AG09309 (cell line): ENCODE results near the gene GTF2H4.

ENCODE experiments used
- DNase-seq: peaks from one replicate; pipeline ENCODE4 v3.0.0-alpha.2; 2010; ENCODE audit warnings: low read depth
- H3K4me3 ChIP-seq: 2 replicates; pipeline ENCODE4 v1.5.1; 2011; ENCODE audit warnings: mild to moderate bottlenecking, low read depth, low read length, moderate library complexity; ENCODE audit not compliant: control insufficient read depth
- TF ChIP-seq, protein P1 (sequence below): IDR thresholded peaks from 2 replicates; pipeline ENCODE4 v1.5.1; 2011; ENCODE audit warnings: mild to moderate bottlenecking, low read depth, low read length, inconsistent platforms; ENCODE audit not compliant: insufficient read depth, control insufficient read depth; ENCODE audit errors: missing control alignments

Gene GTF2H4

DNA sequence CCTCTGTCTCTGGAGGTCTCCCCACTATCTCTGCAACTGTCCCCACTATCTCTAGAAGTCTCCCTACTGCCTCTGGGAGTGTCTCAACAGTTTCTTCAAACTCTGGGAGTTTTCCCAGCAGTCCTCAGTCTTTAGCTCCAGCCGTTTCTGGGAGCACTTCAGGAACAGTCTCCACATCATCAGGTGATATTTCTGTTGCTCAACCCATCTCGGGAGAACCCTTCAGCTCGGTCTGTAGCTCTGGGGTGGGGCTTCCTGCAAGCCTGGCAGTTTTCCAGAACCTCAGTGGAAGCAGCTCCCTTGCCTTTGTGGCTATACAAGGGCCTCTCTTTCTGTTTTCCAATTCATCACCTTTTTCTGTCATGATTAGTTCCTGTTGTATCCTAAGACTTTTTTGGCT lies 27.0 kb downstream of the GTF2H4 start:
- TF ChIP-seq, protein P1, sequence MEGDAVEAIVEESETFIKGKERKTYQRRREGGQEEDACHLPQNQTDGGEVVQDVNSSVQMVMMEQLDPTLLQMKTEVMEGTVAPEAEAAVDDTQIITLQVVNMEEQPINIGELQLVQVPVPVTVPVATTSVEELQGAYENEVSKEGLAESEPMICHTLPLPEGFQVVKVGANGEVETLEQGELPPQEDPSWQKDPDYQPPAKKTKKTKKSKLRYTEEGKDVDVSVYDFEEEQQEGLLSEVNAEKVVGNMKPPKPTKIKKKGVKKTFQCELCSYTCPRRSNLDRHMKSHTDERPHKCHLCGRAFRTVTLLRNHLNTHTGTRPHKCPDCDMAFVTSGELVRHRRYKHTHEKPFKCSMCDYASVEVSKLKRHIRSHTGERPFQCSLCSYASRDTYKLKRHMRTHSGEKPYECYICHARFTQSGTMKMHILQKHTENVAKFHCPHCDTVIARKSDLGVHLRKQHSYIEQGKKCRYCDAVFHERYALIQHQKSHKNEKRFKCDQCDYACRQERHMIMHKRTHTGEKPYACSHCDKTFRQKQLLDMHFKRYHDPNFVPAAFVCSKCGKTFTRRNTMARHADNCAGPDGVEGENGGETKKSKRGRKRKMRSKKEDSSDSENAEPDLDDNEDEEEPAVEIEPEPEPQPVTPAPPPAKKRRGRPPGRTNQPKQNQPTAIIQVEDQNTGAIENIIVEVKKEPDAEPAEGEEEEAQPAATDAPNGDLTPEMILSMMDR = no peak
- DNase-seq = no peak
- no peak overlapping the region for H3K4me3 ChIP-seq

DNA sequence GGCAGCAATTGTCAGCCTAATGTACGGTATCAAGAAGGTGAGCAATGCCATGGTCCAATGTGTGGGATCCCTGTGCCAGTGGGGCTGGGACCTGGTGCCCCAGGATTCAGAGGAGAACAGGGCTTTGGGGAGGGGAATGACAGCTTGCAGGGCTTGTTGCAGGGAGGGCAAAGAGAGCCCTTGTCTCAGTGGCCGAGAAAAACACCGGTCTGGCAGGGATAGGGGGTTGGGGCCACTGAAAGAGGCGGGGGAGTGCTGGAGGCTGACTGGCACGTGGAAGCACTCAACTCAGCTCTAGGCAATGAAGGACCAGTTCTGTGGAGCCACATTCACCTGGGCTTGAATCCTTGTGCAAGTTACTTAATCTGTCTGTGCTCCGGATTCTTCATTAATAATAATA lies 29.3 kb downstream of the GTF2H4 start:
- no peak overlapping the region for H3K4me3 ChIP-seq
- TF ChIP-seq, protein P1 = no peak
- DNase-seq = no peak

DNA sequence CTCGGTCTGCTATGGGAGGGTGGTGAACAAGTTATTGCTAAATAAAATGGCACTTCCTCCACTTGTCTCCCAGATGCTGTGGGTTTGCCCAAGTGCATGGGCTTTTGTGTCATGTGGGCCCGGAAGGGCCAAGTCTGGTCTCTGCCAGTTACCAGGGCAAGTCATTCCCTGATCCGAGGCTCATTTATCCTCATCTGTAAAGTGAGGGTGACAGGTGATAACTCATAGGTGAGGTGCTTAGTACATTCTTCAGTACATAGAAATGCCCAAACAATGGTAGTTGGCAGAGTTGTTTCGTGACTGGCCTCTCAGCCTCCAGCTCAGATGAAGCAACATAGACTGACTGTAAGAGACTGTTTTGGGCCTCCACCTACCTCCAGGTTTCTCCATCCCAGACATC lies 30.7 kb downstream of the GTF2H4 start:
- no peak for DNase-seq
- H3K4me3 ChIP-seq = no peak overlapping the region
- TF ChIP-seq, protein P1 = no peak

DNA sequence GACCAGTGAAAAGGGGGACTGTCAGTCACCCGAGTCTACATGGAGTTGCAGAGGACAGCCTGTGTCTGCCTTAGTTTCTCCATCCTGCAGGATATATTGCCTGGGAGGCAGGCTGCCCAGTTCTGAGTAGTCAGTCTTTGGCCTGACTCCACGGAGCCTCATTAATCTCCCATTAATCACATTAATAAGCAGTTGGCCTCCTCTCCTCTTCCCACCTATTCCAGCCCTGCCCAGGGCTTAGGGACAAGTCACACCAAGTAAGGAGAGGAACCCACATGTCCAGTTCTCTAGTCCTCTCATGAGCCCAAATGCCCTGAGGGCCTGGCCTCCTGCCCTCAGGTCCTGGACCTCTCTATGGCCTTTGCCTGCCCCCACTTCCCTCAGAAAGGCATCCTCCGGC lies 31.5 kb downstream of the GTF2H4 start:
- no peak for DNase-seq
- TF ChIP-seq, protein P1 = no peak
- no peak overlapping the region for H3K4me3 ChIP-seq

DNA sequence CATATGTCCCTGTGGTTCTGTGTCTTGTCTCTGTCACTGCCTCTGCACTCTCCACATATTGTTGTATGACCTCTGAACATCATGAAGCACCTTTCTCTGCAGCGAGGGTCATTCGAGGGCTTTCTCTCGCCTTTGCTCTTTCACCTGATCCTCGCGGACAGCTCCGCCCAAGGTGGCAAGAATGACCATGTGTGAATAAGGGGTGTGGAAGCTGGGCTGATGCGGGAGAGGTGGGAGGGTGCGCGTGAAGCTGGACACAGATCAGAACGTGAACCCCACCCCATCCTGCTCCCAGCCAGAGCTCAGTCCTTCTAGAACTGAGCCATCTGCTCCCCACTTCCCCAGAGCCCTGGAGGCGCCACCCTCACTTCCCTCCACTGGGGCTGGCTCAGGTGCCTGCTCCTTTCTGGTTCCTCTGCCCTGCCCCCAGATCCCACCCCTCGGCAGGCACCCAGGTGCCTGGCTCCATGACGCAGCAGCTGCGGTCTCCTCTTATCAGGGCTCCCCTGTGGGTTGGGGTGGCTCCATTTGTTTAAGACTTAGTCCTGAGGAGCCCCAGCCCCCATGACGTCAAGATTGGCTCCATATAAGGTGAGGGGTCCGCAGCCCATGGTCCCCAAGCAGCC lies 32.5 kb downstream of the GTF2H4 start, which contains the start of gene MUCL3:
Gene MUCL3 (plus strand): TSS at position 613 of the 626 bp plus-strand sequence. CDS start 27 bp downstream, outside the sequence.
- TF ChIP-seq, protein P1 = no peak
- no peak for DNase-seq

DNA sequence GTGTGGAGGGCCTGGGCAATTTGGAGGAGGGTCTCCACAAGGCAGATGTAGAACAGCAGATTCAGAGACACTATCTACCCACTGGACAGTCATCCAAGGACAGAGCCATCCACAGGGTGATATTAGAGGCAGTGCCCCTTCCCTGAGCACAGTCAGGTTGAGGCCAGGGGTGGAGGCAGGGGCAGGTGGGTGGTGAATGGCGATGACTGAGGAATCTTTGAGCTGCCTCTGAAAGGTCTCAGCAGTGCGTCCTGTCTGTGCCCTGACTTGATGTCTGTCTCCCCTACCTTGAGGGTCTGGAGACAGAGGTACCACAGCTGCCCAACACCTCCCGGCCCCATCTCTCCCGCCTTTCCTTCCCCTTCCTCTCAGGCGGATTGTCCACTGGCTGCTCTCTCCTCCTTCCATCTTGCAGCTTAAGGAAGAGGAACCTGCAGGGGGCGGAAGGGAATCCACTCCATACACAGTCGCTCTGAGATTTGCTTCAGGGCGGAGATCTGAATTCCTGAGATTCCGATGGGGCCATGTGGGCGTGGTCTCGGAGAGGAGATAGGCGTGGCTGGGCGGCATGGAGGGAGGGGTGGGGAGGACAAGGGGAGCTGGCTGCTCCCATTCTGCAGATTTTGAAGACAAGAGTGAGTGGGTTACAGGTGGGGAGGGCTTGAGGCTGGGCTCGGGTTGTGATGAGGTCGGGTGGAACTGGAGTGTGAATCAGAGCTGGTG lies 34.5 kb downstream of the GTF2H4 start:
- no peak overlapping the region for H3K4me3 ChIP-seq
- peak; percentile 43 for DNase-seq
- TF ChIP-seq, protein P1 = peak; percentile 76

More for the DNA sequence above, 32.5 kb downstream of the GTF2H4 start, which contains the start of gene MUCL3:
- H3K4me3 ChIP-seq = no peak within 1 kb of the TSS
